OCI-LY7 (cell line): ENCODE data around the gene HASPIN. TPM values are rescaled to one million over a fixed set of nuclear protein-coding genes. Genes with fewer than 3 reads are reported as not detected.

Experiments
- Bru-seq: library from RNA; stranded (reverse); fragments of 400-500 nt; gene quantifications from one replicate; lab custom pipeline; 2021; lab: Mats Ljungman, UMichigan
- BruChase-seq, 2 experiments: library from RNA; stranded (reverse); fragments of 400-500 nt; gene quantifications; one replicate each; lab custom pipeline; 2021; lab: Mats Ljungman, UMichigan
- BruUV-seq: library from RNA; stranded (reverse); fragments of 400-500 nt; replicated peaks from 2 replicates; lab custom pipeline; 2021; lab: Mats Ljungman, UMichigan
- CTCF ChIA-PET: fragments of 300-600 bp; sonication (Branson Sonifier 250); formaldehyde crosslinking; loops from one replicate; lab custom pipeline; 2022; ENCODE audit warnings: antibody characterized with exemption; ENCODE audit not compliant: unreplicated experiment; lab: Charles Lee
- POLR2A ChIA-PET: fragments of 300-600 bp; sonication (Branson Sonifier 250); formaldehyde crosslinking; loops from one replicate; lab custom pipeline; 2022; ENCODE audit warnings: antibody characterized with exemption; lab: Charles Lee
- DNase-seq: peaks from one replicate; pipeline ENCODE4 v3.0.0-alpha.2; 2015; ENCODE audit warnings: low spot score
- H2AFZ ChIP-seq: fragments of 200-600 bp; sonication (generic), shearing (Covaris generic); 2 replicates; pipeline ENCODE4 v1.6.1; 2014; ENCODE audit warnings: mild to moderate bottlenecking, antibody characterized with exemption, low read length, moderate library complexity
- H3K27ac ChIP-seq: fragments of 200-600 bp; sonication (generic); 2 replicates; pipeline ENCODE4 v1.5.1; 2014; ENCODE audit warnings: mixed run types, low read depth, mild to moderate bottlenecking, moderate library complexity, low read length, inconsistent platforms; ENCODE audit not compliant: poor library complexity, severe bottlenecking
- H3K36me3 ChIP-seq: fragments of 200-600 bp; sonication (generic); 2 replicates; pipeline ENCODE4 v1.6.1; 2014; ENCODE audit warnings: mild to moderate bottlenecking, antibody characterized with exemption, low read length, moderate library complexity, mixed read lengths; ENCODE audit not compliant: insufficient read depth
- H3K4me1 ChIP-seq: fragments of 200-600 bp; sonication (generic); 2 replicates; pipeline ENCODE4 v1.5.1; 2014; ENCODE audit warnings: mild to moderate bottlenecking, low read length; ENCODE audit not compliant: insufficient read depth, poor library complexity, severe bottlenecking
- H3K4me2 ChIP-seq: fragments of 200-600 bp; sonication (generic); 2 replicates; pipeline ENCODE4 v1.6.1; 2014; ENCODE audit warnings: mild to moderate bottlenecking, low read length
- H3K4me3 ChIP-seq: fragments of 200-600 bp; sonication (generic); 2 replicates; pipeline ENCODE4 v1.5.1; 2014; ENCODE audit warnings: mild to moderate bottlenecking, low read depth, low read length; ENCODE audit not compliant: poor library complexity, severe bottlenecking
- H3K79me2 ChIP-seq: fragments of 200-600 bp; sonication (generic); 2 replicates; pipeline ENCODE4 v1.6.1; 2016; ENCODE audit warnings: low read depth, mild to moderate bottlenecking, low read length, moderate library complexity, mixed read lengths; ENCODE audit not compliant: insufficient read depth
- H3K9me2 ChIP-seq: fragments of 200-600 bp; sonication (generic); 2 replicates; pipeline ENCODE4 v1.6.1; 2016; ENCODE audit warnings: mild to moderate bottlenecking, low read length, mixed read lengths; ENCODE audit not compliant: insufficient read depth
- H3K9me3 ChIP-seq: fragments of 200-600 bp; sonication (generic); 2 replicates; pipeline ENCODE4 v1.6.1; 2014; ENCODE audit warnings: mild to moderate bottlenecking, mixed run types, low read length, mixed read lengths
- H4K20me1 ChIP-seq: fragments of 200-600 bp; sonication (generic); 2 replicates; pipeline ENCODE4 v1.6.1; 2014; ENCODE audit warnings: mild to moderate bottlenecking, antibody characterized with exemption, low read length, moderate library complexity, mixed read lengths; ENCODE audit not compliant: insufficient read depth
- EZH2phosphoT487 ChIP-seq: fragments of 200-600 bp; sonication (generic); IDR thresholded peaks from 2 replicates; pipeline ENCODE4 v1.6.1; 2018; ENCODE audit warnings: low read depth, borderline replicate concordance, mild to moderate bottlenecking, mixed run types, antibody characterized with exemption, low read length, moderate library complexity, mixed read lengths
- intact Hi-C: fragments of 100-400 bp; cut with micrococcal nuclease; formaldehyde crosslinking; loops from one replicate; pipeline ENCODE4 v1.10.0; 2022; ENCODE audit not compliant: unreplicated experiment
- long read RNA-seq: library from polyadenylated mRNA; stranded (forward); transcript quantifications from one replicate; pipeline ENCODE4 v2.0.0, GENCODE V29; 2022
- total RNA-seq, 2 experiments: library from RNA; depleted of rRNA in 1 of 2; stranded (reverse); fragments of >200 nt in 1 of 2; shearing (Covaris generic) in 1 of 2; gene quantifications; 2 replicates each; pipeline ENCODE4 v1.2.3, GENCODE V29; 2014 to 2022
- TF ChIP-seq, protein P1 (sequence below): fragments of 200-600 bp; sonication (generic); conservative IDR thresholded peaks from 2 replicates; pipeline ENCODE4 v1.5.1; 2014; ENCODE audit warnings: mild to moderate bottlenecking, antibody characterized with exemption, low read length, moderate library complexity, mixed read lengths

The HASPIN gene
- 60.8 and 88.6 TPM in 2 replicates for total RNA-seq (2014; rRNA removed; shearing (Covaris generic))
- 66.2 and 71.3 TPM in 2 replicates for total RNA-seq (2022)
- Bru-seq, nascent RNA = percentile 87 among the genes with signal in this experiment
- percentile 93 among the genes with signal in this experiment for BruChase-seq, experiment 1, labeled RNA remaining after a 6-hour chase
- BruChase-seq, experiment 2, labeled RNA remaining after a 2-hour chase = percentile 98 among the genes with signal in this experiment
- long read RNA-seq, transcript HASPIN-201 (1 exons, 2,797 nt) = major isoform, 31 of 35 reads
- long read RNA-seq, partial matches to known transcripts = 1 of 35 reads
- long read RNA-seq, other reads (novel, unspliced or antisense) = 3 of 35 reads

- no TSS peak for BruUV-seq
- Histone ChIP-seq H3K36me3 (peaks cover 63% of the 10 kb centered on the region), H3K79me2 (peaks cover 90% of the 10 kb centered on the region), H3K4me3 (peak within 1 kb of the TSS; percentile 97), H3K4me2 (peak within 1 kb of the TSS; percentile 90), H3K27ac (peak within 1 kb of the TSS; percentile 70), H3K9me2 (no peaks in the 10 kb centered on the region), H3K9me3 (no peaks in the 10 kb centered on the region), H3K4me1 (peaks cover 66% of the 10 kb centered on the region), H2AFZ (peak within 1 kb of the TSS; percentile 36), H4K20me1 (peaks cover 26% of the 10 kb centered on the region)
- intact Hi-C loops = loop anchor here (1.0 kb wide), 2 partner anchors 12 to 30 kb away; no protein-coding TSS in a partner anchor
- POLR2A ChIA-PET = interaction anchor here (0.6 to 2.9 kb wide), 6 partner anchors 12 to 134 kb away, joined by 3 to 22 read pairs (median 4); partner anchors contain the start of gene P2RX5
- CTCF ChIA-PET = interaction anchor here (0.6 kb wide), 1 partner anchor 15 kb away, joined by 3 read pairs; no protein-coding TSS in a partner anchor
- TF ChIP-seq EZH2phosphoT487 = no peak
- TF ChIP-seq, protein P1, sequence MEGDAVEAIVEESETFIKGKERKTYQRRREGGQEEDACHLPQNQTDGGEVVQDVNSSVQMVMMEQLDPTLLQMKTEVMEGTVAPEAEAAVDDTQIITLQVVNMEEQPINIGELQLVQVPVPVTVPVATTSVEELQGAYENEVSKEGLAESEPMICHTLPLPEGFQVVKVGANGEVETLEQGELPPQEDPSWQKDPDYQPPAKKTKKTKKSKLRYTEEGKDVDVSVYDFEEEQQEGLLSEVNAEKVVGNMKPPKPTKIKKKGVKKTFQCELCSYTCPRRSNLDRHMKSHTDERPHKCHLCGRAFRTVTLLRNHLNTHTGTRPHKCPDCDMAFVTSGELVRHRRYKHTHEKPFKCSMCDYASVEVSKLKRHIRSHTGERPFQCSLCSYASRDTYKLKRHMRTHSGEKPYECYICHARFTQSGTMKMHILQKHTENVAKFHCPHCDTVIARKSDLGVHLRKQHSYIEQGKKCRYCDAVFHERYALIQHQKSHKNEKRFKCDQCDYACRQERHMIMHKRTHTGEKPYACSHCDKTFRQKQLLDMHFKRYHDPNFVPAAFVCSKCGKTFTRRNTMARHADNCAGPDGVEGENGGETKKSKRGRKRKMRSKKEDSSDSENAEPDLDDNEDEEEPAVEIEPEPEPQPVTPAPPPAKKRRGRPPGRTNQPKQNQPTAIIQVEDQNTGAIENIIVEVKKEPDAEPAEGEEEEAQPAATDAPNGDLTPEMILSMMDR = 0 out of 2 replicates have a peak, but pooled peaks have one; percentile 0
- DNase-seq = peak; percentile 98
These were observed at the start of gene HASPIN for GRCh38 chr17:3723556-3724377. TSS of gene HASPIN (plus strand) at chr17:3723903. CDS start at chr17:3723936, 33 bp downstream.

DNA sequence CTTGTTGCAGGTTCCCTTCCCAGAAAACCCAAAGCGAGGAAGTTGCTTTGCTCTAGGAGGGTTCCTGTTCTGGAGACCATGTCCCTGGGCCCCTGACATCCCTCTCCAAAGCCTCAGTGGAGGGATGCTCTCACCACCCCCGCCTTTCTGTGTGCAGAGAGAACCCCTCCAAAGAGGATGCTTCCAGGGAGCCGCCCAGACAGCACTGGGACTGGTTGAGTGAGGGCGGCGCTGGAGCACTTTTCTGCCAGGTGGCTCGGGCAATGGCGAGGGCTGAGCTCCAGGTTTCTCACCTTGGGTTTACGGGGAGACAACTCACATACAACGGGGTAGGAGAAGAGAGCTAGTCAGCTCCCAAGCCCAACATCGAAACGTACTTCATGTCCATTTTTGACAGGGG, 47.8 kb upstream of the HASPIN start:
- CTCF ChIA-PET = no interaction called here
- no peak for DNase-seq
- Histone ChIP-seq H2AFZ (no peak overlapping the region), H3K4me1 (no peaks in the 10 kb centered on the region), H3K36me3 (peaks cover 79% of the 10 kb centered on the region), H3K79me2 (peaks cover 4% of the 10 kb centered on the region; the same call in 1 of the 2 replicates), H4K20me1 (no peaks in the 10 kb centered on the region), H3K4me2 (no peak overlapping the region), H3K9me3 (no peaks in the 10 kb centered on the region), H3K9me2 (no peaks in the 10 kb centered on the region), H3K27ac (no peak overlapping the region), H3K4me3 (no peak overlapping the region)
- TF ChIP-seq, protein P1 = no peak
- TF ChIP-seq EZH2phosphoT487 = no peak
- POLR2A ChIA-PET = no interaction called here
- intact Hi-C loops = no loop called here
- BruUV-seq = no TSS peak
